ENCODE measurements around the gene TTC27.

GRCh38 chr2:32801741-32802140, 173.9 kb downstream of the TTC27 start:
- TF ChIP-seq CTCF (conservative IDR thresholded peaks at IDR 0.05) (no peak), ZFX (IDR thresholded peaks at IDR 0.05) (no peak)
